NCI-H446 treated with DMSO at 0.1 percent for 48 hours (cell line): ENCODE results near the gene GPR87.

Experiments
- DNase-seq: peaks from one replicate; lab custom pipeline; 2025; lab: John Stamatoyannopoulos, UW

Gene GPR87

DNA sequence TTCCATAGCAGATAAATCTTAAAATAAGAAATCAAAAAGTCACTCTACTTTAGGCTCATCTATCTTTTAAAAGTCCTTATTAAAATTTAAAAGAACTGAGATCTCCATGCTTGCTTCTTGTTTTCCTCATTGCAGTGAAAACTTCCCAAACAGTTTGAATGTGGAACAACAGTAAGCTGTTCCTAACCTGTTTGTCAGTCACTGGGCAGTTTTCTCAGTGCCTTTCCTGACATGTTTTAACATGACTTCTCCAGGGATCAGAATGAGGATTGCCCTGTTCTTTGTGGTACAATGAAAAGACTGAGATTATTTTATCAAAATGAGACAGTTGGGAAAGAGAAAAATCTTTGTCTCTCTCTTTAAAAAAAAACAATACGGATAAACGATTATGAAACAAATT, 774 bp downstream of the GPR87 start:
- DNase-seq: no peak

DNA sequence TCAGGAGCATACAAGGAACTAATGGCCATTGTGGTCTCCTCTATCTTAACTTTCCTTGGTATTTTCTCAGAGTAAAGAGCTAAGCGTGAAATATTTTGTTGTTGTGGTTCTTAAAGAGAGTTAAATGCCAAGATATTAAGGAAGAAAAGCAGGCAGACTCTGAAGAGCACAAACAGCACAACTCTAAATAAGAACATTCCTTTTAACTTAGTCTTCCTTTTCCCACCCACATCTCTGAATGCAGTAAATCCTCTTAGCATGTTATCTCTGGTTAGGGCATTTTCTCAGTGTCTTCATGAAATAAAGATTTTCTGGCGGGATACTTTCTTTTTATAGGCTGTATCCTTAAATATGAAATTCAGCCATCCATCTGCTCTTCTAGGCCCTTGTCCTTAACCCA, 1.5 kb downstream of the GPR87 start:
- no peak for DNase-seq

DNA sequence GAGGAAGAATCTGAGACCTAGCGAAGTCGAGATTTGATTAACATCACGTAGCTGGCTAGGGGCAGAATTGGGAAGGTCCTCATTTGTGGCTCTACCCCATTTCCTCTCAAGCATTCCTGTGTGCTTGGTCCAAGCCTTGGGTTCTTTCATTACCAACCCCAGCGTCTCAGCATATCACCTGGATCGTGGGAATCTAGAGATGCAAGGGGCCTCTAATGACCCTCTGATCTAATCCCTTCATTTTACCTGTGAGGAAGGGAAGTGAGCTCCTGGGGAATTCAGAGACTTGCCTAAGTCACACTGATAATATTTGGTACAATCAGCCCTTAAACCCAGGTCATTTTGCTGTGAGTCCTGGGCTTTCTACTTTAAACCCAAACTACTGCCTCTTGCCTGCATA, 2.0 kb downstream of the GPR87 start:
- no peak for DNase-seq

DNA sequence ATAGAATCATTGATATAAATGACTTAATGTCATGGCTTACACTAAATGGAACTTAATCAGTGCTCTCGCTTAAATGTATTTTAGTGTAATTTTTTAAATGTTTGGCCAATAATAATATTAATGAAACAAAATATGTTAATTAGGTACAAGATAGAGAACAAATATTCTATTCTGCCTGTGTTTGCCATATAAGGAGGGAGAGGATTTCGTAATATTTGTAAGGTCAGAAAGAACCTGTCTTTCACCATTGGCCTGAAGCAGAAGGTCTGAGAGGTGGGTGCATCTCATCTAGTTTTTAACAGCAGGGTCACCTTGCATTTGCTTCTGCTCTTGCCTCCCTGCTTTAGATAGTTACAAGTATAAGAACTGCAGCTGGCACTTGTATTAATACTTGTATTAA, 2.5 kb downstream of the GPR87 start:
- no peak for DNase-seq

DNA sequence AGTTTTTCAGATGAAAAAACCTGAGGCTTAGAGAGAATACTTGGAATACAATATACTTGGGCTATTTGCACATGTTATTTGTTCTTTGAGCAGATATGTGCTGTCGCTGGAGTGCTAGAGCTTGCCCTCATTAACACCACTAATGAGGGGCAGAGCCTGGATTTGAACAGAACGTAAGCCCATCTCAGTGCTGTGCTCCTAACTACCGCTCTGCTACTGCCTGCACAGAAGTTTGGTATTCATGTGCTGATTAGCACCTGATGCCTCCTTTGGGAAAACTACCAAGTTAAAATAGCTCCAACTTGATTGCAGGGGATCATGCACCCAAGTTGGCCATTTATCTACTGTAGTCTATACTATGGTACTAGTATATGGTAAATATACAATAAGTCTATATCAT, 3.6 kb downstream of the GPR87 start:
- DNase-seq: no peak

DNA sequence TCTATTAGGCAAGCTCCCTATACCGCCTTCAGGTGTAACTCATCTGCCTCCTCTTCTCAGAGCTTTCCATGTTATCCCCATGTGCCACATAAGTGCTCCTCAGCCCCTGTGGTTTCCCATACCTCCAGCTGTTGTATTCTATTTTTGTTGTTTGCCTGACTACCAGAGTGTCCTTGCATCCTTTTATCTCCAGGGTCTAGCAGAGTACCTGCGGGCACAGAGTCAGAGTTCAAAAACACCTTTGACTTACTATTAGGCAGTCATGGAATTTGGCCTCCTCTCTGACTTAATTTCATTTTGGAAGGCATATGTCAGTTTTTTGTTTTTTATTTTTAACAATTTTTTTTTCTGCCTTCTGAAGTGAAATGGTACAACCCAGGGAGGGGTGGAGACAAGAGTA, 7.1 kb downstream of the GPR87 start:
- no peak for DNase-seq

DNA sequence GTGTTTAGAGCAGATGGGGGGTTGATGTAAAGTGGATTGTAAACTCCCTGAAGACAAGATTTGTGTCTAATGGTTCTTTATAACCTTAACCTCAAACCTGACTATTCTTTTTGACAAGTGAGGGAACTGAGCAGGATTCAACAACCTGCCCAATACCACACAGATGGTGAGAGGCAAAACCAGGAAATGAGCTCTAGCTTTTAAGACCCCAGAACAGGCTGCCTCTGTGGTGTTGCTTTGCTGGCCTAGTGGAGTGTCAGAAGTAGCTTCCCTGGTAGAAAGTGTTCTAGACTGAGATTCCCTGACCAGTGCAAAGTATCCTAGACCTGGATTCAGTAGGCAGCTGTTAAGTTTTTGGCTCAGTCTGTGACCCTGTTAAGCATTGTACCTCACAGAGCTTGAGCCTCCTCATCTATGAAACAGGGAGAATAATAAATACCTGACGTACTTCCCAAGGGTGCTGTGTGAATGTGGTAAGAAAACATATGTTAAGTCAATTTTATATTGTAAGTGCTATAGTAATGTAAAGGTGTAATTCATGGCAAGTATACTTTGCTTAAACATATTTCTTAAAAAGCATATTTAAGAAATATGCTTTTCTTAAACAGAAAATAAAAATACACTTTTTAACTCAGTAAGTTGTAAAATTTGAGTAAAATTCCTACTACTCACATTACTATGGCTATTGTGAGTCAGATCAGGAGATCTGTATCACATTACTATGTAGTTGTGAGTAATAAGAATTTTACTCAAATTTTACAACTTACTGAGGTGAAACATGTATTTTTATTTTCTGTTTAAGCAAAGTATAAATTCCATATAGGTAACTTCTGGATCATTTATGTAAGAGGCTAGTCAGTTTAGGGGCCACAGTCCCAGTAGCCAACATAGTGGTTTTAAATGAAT, 8.8 kb downstream of the GPR87 start:
- no peak for DNase-seq

DNA sequence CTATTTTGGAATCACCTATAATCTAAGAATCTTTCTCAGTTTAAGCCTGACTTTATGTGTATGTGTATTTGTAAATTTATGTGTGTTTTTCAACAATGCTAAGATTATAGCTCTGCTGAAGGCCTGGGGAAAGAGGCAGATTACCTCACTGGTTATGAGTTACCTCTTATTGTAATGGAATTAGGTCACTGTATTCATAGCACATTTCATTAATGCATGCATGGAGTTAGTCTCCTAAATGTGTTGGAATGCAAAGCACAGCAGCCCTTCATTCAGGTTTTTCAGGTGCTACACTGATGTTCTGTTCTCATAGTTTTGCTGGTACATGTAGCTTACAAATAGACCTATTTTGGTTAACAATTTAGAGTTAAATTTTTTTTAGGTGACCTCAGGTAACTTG, 9.5 kb downstream of the GPR87 start:
- no peak for DNase-seq

DNA sequence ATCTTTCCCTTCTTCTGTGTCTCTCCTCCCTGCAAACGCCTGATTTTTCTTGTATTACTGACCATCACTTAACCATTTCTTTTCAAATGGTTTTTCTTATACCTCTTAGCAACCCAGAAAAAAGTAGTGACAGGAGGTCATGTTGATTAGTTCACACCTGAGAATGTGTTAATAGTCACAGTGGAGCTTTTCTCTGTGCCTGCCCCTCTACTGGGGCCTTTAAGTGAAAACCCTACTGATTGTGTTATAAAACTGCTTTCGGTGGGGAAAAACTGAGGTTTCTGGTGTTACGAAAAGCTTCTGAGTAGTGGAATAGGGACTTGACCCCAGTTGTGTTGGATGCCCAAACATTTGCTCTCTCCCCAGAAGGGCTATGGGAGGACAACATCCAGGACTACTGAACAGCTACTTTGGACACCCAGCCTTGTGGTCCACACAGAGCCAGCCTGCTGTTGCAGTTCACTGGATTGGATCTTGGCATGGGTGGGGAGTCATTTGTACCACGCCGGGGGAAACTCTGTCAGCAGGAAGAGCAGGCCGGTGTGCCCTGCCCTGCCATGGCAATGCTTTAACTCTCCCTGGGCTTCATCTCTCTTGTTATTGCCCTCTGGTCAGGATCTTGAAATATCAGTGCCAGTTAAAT, 10.3 kb downstream of the GPR87 start:
- DNase-seq: no peak

DNA sequence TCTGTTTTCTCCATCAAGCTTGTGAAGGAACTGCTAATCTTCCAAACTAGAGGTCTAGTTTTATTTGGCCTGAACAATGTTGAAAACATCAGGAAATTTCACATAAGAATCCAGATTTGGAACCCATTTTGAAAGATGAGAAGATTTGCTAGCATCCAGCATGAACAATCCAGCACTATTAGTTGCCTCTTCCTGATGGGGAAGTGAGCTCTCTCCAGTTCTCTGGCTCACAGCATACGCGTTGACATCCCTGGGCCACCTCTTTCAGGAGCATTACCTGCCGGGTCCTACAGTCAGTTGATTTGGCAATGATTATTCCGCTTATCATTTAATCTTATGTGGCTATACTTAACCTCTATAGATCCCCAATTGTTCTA, 10.9 kb downstream of the GPR87 start:
- no peak for DNase-seq

DNA sequence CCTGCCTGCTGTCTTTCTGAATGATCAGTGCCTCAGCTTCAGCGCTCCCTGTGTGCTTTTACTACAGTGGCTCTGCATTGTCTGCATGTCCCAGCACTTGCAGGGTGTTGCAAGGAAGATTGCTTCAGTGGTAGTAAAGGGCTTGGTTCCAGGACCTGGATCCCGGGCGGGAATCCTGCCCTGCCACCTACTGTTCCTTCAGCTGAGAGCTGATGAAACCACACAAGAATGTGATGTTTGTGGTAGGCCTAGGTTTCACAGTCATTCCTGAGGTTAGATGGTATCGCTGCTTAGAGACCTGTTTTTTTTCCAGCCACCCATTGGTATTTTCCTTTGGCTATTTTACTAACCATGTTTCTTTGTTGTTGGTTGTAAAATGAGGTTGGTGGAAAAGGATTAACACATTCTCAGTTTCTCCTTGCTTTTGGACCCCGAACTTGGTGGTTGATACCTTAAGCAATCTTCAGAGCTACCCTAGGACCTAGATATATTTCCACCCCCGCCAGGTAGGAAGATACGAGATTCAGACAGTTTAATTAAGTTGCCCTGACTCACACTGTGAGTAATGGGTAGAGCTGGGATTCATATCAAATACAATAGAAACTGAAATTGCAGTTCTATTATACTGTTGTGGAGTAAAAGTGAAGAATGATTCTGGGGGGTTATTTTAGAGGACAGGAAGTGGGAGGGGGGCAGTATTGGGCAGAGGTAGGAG, 11.4 kb downstream of the GPR87 start:
- no peak for DNase-seq

DNA sequence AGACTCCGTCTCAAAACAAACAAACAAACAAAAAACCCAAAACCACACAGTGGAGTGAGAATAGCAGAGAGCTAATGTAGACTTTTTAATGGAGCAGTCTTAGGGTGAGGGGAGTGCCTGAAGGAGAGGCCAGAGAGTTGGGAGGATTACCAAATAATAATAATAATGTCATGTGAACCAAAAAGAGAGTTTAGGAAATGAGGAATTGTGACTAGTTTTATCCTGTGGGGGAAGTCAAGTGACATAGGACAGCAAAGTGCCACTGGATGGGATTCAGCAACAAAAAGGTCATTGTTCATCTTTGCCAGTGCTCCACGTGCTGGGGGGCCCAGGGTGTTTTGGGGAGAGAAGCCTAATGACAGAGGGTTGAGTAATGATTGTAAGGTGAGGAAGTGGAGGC, 12.9 kb downstream of the GPR87 start:
- DNase-seq: no peak

DNA sequence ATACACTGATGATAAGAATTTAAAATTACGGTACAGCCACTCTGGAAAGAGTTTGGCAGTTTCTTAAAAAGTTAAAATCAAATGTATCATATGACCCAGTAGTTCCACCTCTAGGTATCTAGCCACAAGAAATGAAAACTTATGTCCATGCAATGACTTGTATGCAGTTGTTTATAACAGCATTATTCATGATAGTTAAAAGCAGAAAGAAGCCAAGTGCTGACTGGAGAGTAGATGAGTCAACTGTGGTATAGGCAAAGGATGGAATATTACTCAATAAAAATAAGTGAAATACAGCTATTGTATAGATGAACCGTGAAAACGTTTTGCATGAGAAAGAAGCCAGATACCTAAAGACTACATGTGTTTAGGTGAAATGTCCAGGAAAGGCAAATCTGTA, 14.8 kb downstream of the GPR87 start:
- DNase-seq: no peak

DNA sequence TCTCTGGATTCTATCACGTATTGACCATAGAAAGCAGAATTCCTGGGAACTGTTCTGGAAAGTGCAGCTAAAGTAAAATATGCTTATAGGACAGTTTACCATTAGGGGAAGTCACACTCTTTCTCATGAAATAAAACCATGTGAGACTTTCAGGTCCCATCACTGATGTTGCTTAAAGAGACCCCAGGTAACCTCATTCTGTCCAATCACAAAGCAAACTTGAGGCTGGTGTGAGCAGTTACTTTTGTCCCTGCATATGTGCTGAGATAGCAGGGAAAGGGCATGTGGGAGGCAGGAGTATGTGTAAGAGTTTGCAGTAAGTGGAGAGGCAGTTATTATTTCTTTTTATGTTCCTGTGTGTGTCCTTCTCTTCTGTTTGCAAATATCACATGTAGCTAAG, 16.1 kb downstream of the GPR87 start:
- no peak for DNase-seq

DNA sequence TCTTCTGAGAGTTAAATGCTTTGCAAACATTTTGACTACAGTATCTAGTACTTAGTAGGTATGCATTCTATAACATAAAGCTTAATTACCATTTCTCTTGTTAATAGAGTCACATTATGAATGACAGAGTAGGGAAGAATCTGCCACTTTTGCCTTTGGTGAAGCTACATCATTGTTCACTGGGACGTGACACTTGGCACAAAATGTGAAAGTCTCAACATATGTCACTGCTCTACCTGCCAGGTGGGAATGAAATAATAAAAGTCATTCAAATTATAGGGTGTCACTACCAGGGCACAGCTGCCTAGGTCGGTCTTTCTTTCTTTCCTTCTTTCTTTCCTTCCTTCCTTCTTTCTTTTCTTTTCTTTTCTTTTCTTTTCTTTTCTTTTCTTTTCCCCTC, 17.6 kb downstream of the GPR87 start:
- no peak for DNase-seq

DNA sequence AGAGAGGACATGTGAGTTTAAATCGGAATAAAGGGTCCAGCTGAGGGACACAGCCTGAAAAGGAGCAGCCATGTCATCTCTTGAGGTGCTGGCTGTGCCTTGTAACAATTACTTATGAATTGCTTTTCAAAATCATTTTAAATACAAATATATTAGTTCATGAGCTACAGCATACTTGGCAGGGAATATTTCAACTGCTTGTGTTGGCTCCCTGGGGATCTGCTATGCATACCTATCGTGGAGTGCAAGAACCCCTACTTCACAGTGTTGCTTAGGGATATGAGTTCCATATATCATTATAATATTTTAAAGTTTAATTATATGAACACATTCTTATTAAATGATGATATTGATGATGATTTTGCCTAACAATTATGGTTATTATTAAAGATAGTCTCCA, 19.2 kb downstream of the GPR87 start:
- no peak for DNase-seq

DNA sequence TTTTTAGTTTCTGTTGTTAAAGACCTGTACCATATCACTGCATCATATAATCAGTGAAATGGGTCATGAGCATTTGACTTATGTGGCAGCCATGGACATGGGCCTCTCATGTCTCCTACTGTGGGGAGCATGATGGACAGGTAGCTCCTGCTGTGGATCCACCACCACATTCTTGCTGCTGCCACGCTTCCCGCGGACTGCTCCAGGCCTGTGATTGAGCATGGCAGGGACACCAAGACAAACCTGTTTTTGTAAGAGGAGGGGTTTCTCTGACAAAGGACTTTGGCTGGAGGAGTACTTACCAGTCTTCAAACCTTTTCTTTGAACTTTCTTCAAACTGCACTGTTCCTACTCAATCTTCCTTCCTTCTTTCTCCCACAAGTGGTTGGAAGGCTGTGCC, 20.4 kb downstream of the GPR87 start:
- no peak for DNase-seq

DNA sequence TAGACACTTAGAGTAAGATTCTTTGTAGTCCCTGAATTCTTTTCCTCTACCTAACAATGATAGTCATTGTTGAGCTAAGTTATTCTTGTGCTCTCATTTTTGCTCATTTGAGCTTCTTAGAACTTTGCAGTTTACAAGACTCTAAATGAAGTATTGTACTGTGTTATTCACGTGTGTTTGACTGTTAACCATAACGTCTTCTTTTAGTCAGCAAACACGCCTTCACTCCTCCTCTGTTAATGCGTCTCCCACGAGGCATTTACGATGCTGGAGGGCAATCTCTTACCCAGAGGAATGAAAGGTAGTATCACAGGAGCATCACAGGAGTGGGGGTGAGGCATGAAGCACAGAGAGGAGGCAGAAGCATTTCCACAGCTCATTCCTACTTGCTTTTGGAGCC, 23.5 kb downstream of the GPR87 start:
- no peak for DNase-seq

DNA sequence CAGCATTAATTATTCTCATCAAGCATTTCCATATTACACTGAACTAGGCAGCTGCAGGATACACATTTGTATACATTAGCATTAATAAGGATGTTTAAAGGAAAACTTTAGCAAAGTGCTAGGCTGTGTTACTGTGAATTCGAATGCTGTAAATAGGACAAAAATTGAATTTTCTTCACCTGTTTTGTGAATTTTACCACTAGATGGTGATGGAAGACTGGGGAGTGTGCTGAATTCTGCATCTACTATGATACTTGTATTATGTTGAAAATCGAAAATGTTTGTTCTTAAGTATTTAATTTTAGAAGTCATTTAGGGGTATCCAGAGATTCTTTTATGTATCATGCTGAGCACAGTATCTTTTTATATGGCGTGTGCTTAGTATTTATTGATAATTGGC, 25.9 kb downstream of the GPR87 start:
- no peak for DNase-seq

DNA sequence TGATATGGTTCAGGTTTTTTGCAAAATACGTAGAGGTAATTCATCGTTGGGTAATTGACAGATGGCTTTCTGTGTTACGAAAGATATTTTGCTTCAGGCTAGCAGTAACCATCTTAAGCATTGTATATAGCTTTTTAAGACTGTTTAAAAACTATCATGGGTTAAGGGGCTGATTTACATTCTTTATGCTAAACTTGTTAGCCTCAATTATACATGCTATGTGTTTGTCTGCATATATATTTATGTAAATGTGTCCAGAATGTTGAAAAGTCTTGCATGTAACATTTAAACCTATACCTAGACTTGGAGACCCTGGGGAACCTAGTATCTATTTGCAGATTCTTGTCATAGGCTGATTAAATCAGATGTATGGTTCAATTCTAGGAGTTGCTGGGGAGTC, 27.2 kb downstream of the GPR87 start:
- no peak for DNase-seq

DNA sequence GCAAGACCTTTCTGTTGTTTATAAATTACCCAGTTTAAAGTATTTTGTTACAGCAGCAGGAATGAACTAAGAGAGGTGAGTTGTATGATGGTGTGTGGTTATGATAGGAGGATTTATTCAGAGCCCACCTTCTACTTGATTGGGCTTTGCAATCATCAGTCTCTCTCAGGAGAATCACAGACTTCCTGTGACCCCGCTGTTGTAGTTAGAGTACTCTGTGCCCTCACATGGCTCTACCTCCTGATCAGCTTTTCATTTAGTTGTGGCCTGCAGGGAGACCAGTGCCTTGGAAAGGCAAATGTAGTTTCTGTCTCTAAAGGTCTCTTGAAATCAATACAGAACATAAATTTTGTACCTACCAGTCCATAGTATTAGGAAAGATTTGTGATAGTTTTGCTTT, 30.7 kb downstream of the GPR87 start:
- no peak for DNase-seq

DNA sequence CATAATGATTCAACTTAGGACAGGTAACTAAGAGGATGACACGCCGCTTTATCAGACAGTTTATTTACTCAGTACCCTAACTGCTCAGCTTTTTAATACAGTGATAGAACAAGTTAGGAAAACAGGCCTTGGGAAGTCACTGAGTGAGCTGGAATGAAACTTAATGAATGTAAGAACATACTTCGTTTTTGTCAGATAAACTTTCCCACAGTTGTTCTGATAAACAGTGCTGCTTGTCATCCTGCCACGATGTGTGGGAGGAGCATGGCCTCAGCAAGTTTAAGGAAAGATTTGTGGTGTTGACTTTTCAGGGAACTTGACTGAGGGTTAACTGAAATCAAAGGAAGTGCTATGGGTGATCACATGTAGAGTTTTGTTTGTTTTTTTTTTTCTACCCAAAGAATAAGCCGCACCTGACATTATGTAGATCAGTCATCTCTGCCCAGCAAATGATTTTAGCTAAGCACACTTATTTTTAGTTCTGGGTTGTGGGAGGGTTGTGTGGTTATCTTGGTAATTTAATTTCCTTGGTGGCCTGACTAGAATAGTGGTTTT, 32.6 kb downstream of the GPR87 start:
- no peak for DNase-seq

DNA sequence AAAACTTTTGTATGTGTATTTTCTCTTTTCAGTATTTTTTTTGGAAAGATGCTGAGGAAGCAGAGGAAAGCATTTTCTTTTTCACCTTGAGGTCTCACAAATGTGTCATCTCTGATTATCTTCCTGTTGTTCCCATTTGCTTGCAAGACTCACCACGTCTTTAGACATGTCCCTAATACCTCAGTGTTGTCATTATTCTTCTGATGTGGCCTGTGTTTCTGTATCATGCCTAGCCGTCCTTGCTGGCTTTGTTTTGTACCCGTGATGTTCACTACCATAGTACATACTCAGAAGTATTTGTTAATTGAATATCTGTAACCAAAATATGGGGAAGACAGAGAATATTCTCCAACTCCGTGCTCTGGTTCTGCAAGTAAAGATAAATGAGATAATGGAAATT, 33.2 kb downstream of the GPR87 start:
- DNase-seq: no peak
